H9 (cell line): ENCODE measurements around the gene ATE1. TPM values are rescaled to one million over a fixed set of nuclear protein-coding genes. Genes with fewer than 3 reads are reported as not detected.

Source experiments
- DNase-seq: peaks from one replicate; pipeline ENCODE4 v3.0.0-alpha.2; 2017
- H2AFZ ChIP-seq: one replicate; pipeline ENCODE4 v1.6.1; 2013; ENCODE audit warnings: mild to moderate bottlenecking, low read length, control low read depth, moderate library complexity
- H2AK5ac ChIP-seq: 2 replicates; pipeline ENCODE4 v1.6.1; 2013; ENCODE audit warnings: low read length, control low read depth, mixed read lengths; ENCODE audit not compliant: insufficient read length
- H2BK120ac ChIP-seq: one replicate; pipeline ENCODE4 v1.6.1; 2013; ENCODE audit warnings: low read depth, mild to moderate bottlenecking, low read length, control low read depth, inconsistent platforms; ENCODE audit not compliant: poor library complexity, severe bottlenecking
- H2BK12ac ChIP-seq: 2 replicates; pipeline ENCODE4 v1.6.1; 2013; ENCODE audit warnings: low read length, control low read depth, mixed read lengths, low read depth; ENCODE audit not compliant: insufficient read length
- H2BK15ac ChIP-seq: 2 replicates; pipeline ENCODE4 v1.6.1; 2013; ENCODE audit warnings: low read depth, low read length, control low read depth
- H2BK20ac ChIP-seq: one replicate; pipeline ENCODE4 v1.6.1; 2013; ENCODE audit warnings: low read depth, mild to moderate bottlenecking, low read length, control low read depth, inconsistent platforms; ENCODE audit not compliant: poor library complexity, severe bottlenecking
- H2BK5ac ChIP-seq: 2 replicates; pipeline ENCODE4 v1.6.1; 2013; ENCODE audit warnings: low read length, control low read depth, mixed read lengths; ENCODE audit not compliant: insufficient read length
- H3K14ac ChIP-seq: 2 replicates; pipeline ENCODE4 v1.6.1; 2013; ENCODE audit warnings: low read length, control low read depth; ENCODE audit not compliant: insufficient read depth
- H3K18ac ChIP-seq: 2 replicates; pipeline ENCODE4 v1.6.1; 2013; ENCODE audit warnings: low read depth, mild to moderate bottlenecking, mixed read lengths, low read length, control low read depth; ENCODE audit not compliant: insufficient read length
- H3K23ac ChIP-seq: 2 replicates; pipeline ENCODE4 v1.6.1; 2013; ENCODE audit warnings: low read length, control low read depth, mixed read lengths, low read depth; ENCODE audit not compliant: insufficient read length
- H3K23me2 ChIP-seq: 2 replicates; pipeline ENCODE4 v1.6.1; 2013; ENCODE audit warnings: low read depth, mild to moderate bottlenecking, mixed read lengths, low read length, control low read depth; ENCODE audit not compliant: insufficient read length, poor library complexity, severe bottlenecking
- H3K27ac ChIP-seq: 2 replicates; pipeline ENCODE4 v1.5.1; 2013; ENCODE audit warnings: low read length, control low read depth, mixed read lengths, low read depth; ENCODE audit not compliant: insufficient read length
- H3K27me3 ChIP-seq: 2 replicates; pipeline ENCODE4 v1.6.1; 2013; ENCODE audit warnings: low read length, control low read depth, inconsistent platforms; ENCODE audit not compliant: insufficient read depth
- H3K4ac ChIP-seq: 2 replicates; pipeline ENCODE4 v1.6.1; 2013; ENCODE audit warnings: low read depth, mild to moderate bottlenecking, control low read depth, inconsistent platforms, low read length, moderate library complexity
- H3K4me1 ChIP-seq: 2 replicates; pipeline ENCODE4 v1.6.1; 2013; ENCODE audit warnings: low read length, control low read depth, inconsistent platforms; ENCODE audit not compliant: insufficient read depth
- H3K4me2 ChIP-seq: 2 replicates; pipeline ENCODE4 v1.6.1; 2013; ENCODE audit warnings: low read length, control low read depth, mixed read lengths; ENCODE audit not compliant: insufficient read length, insufficient read depth
- H3K56ac ChIP-seq: 2 replicates; pipeline ENCODE4 v1.6.1; 2013; ENCODE audit warnings: low read depth, mild to moderate bottlenecking, mixed read lengths, low read length, control low read depth; ENCODE audit not compliant: insufficient read length
- H3K79me1 ChIP-seq: 2 replicates; pipeline ENCODE4 v1.6.1; 2013; ENCODE audit warnings: low read depth, mild to moderate bottlenecking, moderate library complexity, low read length, control low read depth, inconsistent platforms; ENCODE audit not compliant: insufficient read depth, poor library complexity, severe bottlenecking
- H3K79me2 ChIP-seq: 2 replicates; pipeline ENCODE4 v1.6.1; 2013; ENCODE audit warnings: low read length, control low read depth, inconsistent platforms; ENCODE audit not compliant: insufficient read depth
- H3K9ac ChIP-seq: 2 replicates; pipeline ENCODE4 v1.6.1; 2013; ENCODE audit warnings: low read length, control low read depth, mixed read lengths; ENCODE audit not compliant: insufficient read length; ENCODE audit errors: extremely low read depth
- H3K9me3 ChIP-seq: one replicate; pipeline ENCODE4 v1.6.1; 2013; ENCODE audit warnings: low read depth, low read length, inconsistent platforms; ENCODE audit not compliant: control insufficient read depth
- H3T11ph ChIP-seq: one replicate; pipeline ENCODE4 v1.6.1; 2013; ENCODE audit warnings: mild to moderate bottlenecking, low read length, control low read depth, inconsistent platforms
- H4K20me1 ChIP-seq: one replicate; pipeline ENCODE4 v1.6.1; 2013; ENCODE audit not compliant: control insufficient read depth, insufficient read length, insufficient read depth
- H4K5ac ChIP-seq: 2 replicates; pipeline ENCODE4 v1.6.1; 2013; ENCODE audit warnings: low read depth, mild to moderate bottlenecking, mixed read lengths, low read length, control low read depth; ENCODE audit not compliant: insufficient read length
- H4K8ac ChIP-seq: replicated peaks from 2 replicates; pipeline ENCODE4 v1.6.1; 2013; ENCODE audit warnings: low read length, control low read depth, mixed read lengths, low read depth; ENCODE audit not compliant: insufficient read length
- H4K91ac ChIP-seq: 2 replicates; pipeline ENCODE4 v1.6.1; 2013; ENCODE audit warnings: low read depth, mild to moderate bottlenecking, moderate library complexity, mixed read lengths, low read length, control low read depth; ENCODE audit not compliant: insufficient read length
- H3K27ac Mint-ChIP-seq, 3 experiments: 2 replicates in 2 of 3; 3 replicates in 1 of 3; pipeline ENCODE4 v1.8.0; 2020 to 2021; ENCODE audit warnings: mixed read lengths in 3 of 3, mild to moderate bottlenecking in 1 of 3, moderate library complexity in 1 of 3
- H3K27me3 Mint-ChIP-seq: 2 replicates; pipeline ENCODE4 v1.8.0; 2021; ENCODE audit warnings: low read depth, mild to moderate bottlenecking, moderate library complexity, mixed read lengths
- H3K36me3 Mint-ChIP-seq, 3 experiments: 2 replicates in 2 of 3; 3 replicates in 1 of 3; pipeline ENCODE4 v1.8.0; 2020 to 2021; ENCODE audit warnings: low read depth in 3 of 3, mixed read lengths in 3 of 3; ENCODE audit not compliant: insufficient read depth in 1 of 3
- H3K4me1 Mint-ChIP-seq, 2 experiments: 2 replicates each; pipeline ENCODE4 v1.8.0; 2020; ENCODE audit warnings: mixed read lengths in 2 of 2
- H3K4me3 Mint-ChIP-seq, 2 experiments: 2 replicates in 1 of 2; 3 replicates in 1 of 2; pipeline ENCODE4 v1.8.0; 2020 to 2021; ENCODE audit warnings: mild to moderate bottlenecking in 2 of 2, mixed read lengths in 2 of 2, moderate library complexity in 1 of 2
- H3K9me3 Mint-ChIP-seq, 2 experiments: 2 replicates in 1 of 2; 3 replicates in 1 of 2; pipeline ENCODE4 v1.8.0; 2020; ENCODE audit warnings: mild to moderate bottlenecking in 2 of 2, mixed read lengths in 2 of 2, moderate library complexity in 1 of 2
- CTCF ChIP-seq: fragments of 200-600 bp; sonication (generic); conservative IDR thresholded peaks from 3 replicates; pipeline ENCODE4 v1.8.0; 2021; ENCODE audit warnings: antibody characterized with exemption, mild to moderate bottlenecking
- WGBS: extraction: QIAGEN DNeasy Blood & Tissue Kit; methylation state at CpG from one replicate; pipeline ENCODE4 v1.1.7; 2013; ENCODE audit warnings: missing lambda C conversion rate, low lambda C conversion rate, mixed read lengths; ENCODE audit not compliant: insufficient read length; ENCODE audit errors: extremely low coverage; 5-methylcytosine and 5-hydroxymethylcytosine counted together
- total RNA-seq: library from RNA; stranded (reverse); gene quantifications from 2 replicates; pipeline ENCODE4 v1.2.1, GENCODE V29; 2021

Gene ATE1
- total RNA-seq, 1 experiment from 2014 or later, result 29.0 TPM

- H3K79me2 ChIP-seq, result no peaks in the 10 kb centered on the region
- no peak overlapping the region for H3T11ph ChIP-seq
- H3K56ac ChIP-seq, result no peak overlapping the region
- H3K23me2 ChIP-seq, result no peaks in the 10 kb centered on the region
- H2BK12ac ChIP-seq, result no peak overlapping the region
- 0 out of 2 replicates have a peak, but pooled peaks cover 2% of the 10 kb centered on the region for H3K4me1 ChIP-seq
- no peak overlapping the region for H3K4ac ChIP-seq
- H3K27ac ChIP-seq, result no peak overlapping the region
- H2BK5ac ChIP-seq, result no peak overlapping the region
- H3K27me3 ChIP-seq, result no peaks in the 10 kb centered on the region
- no peak overlapping the region for H4K5ac ChIP-seq
- H4K91ac ChIP-seq, result no peak overlapping the region
- no peak overlapping the region for H3K18ac ChIP-seq
- Mint-ChIP-seq H3K4me1 (peaks cover 17% of the 10 kb centered on the region in 2 experiments), H3K9me3 (no peaks in the 10 kb centered on the region), H3K4me3 (no peak overlapping the region), H3K27ac (peak overlapping the region; percentile 3 to 50 (median 4); a peak in 3 of 7 replicates), H3K36me3 (peaks cover 12 to 50% (median 42%) of the 10 kb centered on the region in 3 experiments; a peak in 6 of 7 replicates), H3K27me3 (no peaks in the 10 kb centered on the region)
- H3K4me2 ChIP-seq, result no peak overlapping the region
- no peak overlapping the region for H3K9ac ChIP-seq
- no peak for TF ChIP-seq CTCF
- H4K8ac ChIP-seq, result no peak overlapping the region
- H3K9me3 ChIP-seq, result no peaks in the 10 kb centered on the region
- DNase-seq, result no peak
- no peak overlapping the region for H2BK120ac ChIP-seq
- H2AFZ ChIP-seq, result no peak overlapping the region
- H3K79me1 ChIP-seq, result no peaks in the 10 kb centered on the region
- WGBS, result no CpG with 5 or more reads among the region's 7 CpGs
- no peak overlapping the region for H2BK20ac ChIP-seq
- no peak overlapping the region for H2AK5ac ChIP-seq
- no peak overlapping the region for H2BK15ac ChIP-seq
- H4K20me1 ChIP-seq, result no peaks in the 10 kb centered on the region
- H3K23ac ChIP-seq, result no peak overlapping the region
- H3K14ac ChIP-seq, result no peak overlapping the region
Measured at GRCh38 chr10:121956111-121957061, 28.6 kb upstream of the ATE1 start.
